Putamen (tissue), 1 donor: Measurements from ENCODE around the gene MBL2.

ENCODE experiments used
- DNase-seq: peaks from one replicate; pipeline ENCODE4 v3.0.0-alpha.2; 2016; ENCODE audit warnings: low spot score

Gene MBL2

GRCh38 chr10:52771534-52772445 lies 794 bp downstream of the MBL2 start:
- DNase-seq: no peak

DNA sequence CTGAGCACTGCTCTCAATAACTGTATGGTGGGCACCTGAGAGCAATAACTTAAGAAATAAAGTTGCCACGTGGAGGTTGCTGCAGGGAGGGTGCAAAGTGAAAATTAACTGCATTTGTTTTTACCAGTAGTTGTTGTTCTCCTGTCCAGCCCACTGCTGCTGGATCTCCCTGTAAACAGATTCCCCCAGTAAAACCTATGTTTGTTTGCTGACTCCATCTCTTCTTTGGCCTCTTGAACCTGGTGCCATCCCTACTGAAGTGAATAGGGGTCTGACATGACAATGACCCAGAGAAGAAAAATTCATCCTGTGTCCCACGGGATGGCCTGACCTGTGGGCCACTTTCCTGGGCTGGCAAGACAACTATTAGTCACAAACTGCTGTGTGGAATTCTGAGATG lies 1.7 kb downstream of the MBL2 start:
- no peak for DNase-seq

GRCh38 chr10:52769966-52770365 lies 2.6 kb downstream of the MBL2 start:
- no peak for DNase-seq

DNA sequence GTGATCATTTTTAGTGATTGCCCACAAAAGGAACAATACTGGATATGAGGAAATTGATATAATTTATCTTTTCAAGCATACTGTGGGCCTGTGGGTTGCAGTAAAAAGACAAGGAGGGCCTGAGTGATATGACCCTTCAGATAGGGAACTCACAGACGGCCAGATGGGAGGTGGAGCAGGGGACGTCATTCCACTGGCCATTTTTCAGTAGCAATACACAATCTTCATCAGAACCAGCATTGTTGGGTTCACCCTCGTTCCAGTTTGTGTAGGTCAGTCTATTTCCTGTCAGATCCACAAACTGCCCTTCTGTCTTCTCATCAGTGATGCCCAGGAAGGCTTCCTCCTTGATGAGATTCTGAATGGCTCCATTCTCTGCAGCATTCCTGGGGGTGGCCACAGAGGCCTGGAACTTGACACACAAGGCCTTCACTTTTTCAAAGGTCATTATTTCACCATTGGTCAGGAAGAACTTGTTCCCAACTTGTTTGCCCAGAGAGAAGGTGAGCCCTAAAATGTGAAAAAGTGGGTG lies 4.5 kb downstream of the MBL2 start:
- DNase-seq: no peak

- DNase-seq: no peak
Observed at GRCh38 chr10:52762088-52762487, 10.5 kb downstream of the MBL2 start.

DNA sequence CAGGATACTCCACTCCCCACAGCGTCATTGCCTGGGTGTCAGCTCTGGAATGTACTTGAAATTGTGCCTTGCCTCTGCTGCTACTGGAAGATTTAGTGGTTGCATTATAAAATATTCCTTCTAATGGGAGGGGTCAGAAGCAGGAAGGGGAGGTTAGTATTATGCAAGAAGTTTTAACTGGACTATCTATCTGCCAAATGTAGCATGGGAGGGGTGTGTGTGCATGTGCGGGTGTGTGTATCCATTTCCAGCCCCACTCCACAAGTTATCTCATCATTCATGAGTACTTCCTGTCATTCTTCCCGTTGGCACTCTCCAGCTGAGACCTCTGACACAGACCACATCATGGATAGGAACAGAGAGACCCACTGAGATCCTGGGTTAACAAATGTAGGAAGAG lies 13.4 kb downstream of the MBL2 start:
- DNase-seq: no peak

GRCh38 chr10:52758406-52758805 lies 14.2 kb downstream of the MBL2 start:
- DNase-seq: no peak

DNA sequence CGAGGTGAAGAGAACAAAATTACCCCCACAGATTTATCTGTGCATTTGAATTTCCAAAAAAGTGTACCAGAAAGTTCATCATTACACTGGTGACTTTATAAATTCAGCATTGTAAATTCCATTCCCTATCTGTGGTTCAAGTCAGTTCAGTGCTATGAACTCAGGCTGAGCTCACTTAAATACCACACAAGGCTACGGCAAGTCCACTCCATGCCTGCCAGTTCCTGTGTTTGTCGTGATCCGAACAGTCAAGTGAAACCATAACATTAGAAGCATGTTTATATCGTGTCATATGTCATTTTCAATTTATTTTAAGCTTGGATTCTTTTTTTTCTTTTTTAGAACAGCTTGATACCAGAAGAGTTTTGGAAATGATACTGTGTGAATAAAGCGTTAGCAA lies 14.8 kb downstream of the MBL2 start:
- DNase-seq: no peak

- no peak for DNase-seq
Observed at GRCh38 chr10:52756966-52757365, 15.6 kb downstream of the MBL2 start.

- DNase-seq: no peak
Observed at GRCh38 chr10:52756295-52756694, 16.3 kb downstream of the MBL2 start.

DNA sequence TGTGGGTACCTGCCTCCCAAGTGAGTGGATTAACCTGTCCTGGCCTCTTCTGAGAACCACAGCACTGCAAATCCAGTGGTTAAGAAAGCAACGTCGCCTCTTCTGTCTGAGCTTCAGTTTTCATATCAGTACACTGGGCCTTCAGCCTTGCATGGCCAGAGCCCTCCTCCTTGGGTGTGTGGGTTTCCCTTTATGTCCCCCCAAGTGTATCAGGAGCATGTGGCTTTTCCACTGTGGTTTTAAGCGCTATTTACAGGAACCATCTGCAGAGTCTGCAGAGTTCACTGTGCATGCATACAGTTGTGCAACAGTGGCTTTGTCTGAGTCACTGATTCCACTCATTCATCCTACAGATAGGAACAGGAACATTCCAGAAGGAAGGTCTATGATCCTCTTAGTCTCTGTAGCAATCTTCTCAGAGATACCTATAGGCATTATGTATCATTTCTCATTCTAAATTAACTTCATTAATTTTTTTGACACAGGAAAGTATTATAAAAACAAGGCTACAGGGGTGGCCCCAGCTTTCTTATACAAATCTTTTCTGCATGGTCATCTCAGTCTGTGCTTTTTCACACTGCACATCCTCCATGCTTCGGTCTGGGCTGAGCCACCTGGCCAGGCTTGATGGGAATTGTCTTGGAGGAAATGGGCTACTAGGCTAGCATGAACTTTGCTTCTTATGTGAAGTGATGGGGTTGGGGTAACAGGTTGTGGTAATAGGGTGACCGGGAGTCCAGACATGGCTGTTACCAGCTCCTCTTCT lies 17.1 kb downstream of the MBL2 start:
- DNase-seq: peak; percentile 53

- no peak for DNase-seq
Observed at GRCh38 chr10:52752801-52753445, 19.7 kb downstream of the MBL2 start.

GRCh38 chr10:52752261-52752660 lies 20.3 kb downstream of the MBL2 start:
- DNase-seq: no peak

- no peak for DNase-seq
Observed at GRCh38 chr10:52751337-52751736, 21.2 kb downstream of the MBL2 start.

DNA sequence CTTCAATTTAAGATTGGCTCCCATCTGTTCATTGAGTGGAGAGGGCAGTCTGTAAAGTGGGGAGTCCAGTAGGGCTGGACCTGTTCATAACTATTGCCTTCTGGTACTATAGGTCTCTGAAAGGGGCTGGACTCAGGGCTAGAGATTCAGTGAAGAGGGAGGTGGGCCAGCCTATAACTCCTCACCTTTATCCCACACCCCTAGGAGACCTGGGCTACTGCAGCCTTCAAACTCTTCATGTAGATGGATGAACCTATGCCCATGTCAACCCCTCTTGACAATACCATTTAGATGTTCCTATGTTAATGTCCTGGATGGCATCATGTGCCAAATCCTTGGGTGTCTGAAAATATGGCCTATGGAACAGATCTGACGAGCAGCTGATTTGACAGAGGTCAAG lies 22.0 kb downstream of the MBL2 start:
- DNase-seq: no peak

GRCh38 chr10:52747694-52748093 lies 24.9 kb downstream of the MBL2 start:
- no peak for DNase-seq

GRCh38 chr10:52746169-52746568 lies 26.4 kb downstream of the MBL2 start:
- no peak for DNase-seq

GRCh38 chr10:52744057-52744805 lies 28.4 kb downstream of the MBL2 start:
- no peak for DNase-seq

- DNase-seq: no peak
Observed at GRCh38 chr10:52742731-52743130, 29.9 kb downstream of the MBL2 start.

DNA sequence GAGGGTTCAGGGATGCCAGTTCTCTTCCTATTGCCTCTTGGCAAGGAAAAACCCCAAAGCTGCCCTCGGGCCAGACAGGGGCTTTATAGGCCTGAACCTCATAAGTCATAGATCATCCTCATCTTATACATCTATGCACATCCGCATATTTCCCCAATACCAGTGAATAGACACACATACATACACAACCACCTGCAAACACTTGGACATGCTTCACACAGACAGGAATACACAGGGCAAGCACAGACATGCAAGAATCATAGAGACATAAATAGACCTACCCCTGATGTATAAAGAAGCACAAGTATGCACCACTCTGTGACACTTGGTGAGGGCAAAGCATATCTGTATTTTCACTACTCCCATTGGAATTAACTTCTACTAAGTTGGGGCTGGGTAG lies 30.7 kb downstream of the MBL2 start:
- no peak for DNase-seq

DNA sequence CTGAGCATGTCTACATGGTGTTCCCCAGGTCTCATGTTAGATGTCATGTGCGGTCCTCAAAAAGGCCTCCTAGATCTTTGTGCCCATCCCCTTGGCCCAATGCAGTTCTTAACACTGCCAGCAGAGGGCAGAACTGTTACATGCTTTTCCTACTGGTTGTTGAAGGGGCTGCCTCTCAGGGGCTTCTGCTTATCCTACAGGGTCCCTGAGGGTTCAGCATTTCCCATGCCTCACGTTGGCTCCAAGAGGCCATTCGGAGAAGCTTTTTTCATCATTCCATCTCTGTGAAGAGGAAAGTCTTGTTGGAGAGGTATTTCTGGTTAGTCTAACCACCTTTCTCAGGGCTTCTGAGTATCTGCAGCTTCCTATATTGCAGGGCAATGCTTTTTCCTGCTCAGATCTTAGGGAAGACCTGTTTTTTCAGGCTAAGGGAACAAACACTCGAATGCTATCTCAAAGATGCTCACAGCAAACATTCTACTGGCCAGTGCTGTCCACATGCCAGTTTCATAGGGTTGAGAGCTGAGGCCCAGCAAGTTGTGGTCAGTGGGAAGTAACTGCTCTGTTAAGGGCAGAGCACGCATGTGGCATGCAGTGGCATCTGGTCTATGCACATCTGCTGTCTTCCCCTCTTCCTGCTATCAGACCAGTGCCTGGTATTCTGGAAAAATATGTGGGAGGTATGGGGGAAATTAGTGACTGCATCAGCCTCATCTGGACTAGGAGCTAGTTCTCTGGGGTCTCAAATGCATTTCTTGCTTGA lies 31.5 kb downstream of the MBL2 start:
- no peak for DNase-seq
